Peyer's patch (tissue), 4 donors: ENCODE measurements around the gene SLC49A3.

Experiments
- POLR2A ChIP-seq, 2 donors: fragments of 450-650 bp; IDR thresholded peaks; one replicate each; pipeline ENCODE4 v1.5.1; 2017; ENCODE audit warnings: antibody characterized with exemption in 2 of 2, mild to moderate bottlenecking in 2 of 2, moderate library complexity in 2 of 2
- TF ChIP-seq, protein P1 (sequence below), 6 experiments: fragments of 450-650 bp in 4 of 6; fragments of 200-600 bp in 2 of 6; sonication (generic) in 1 of 6; IDR thresholded peaks; one replicate each; pipeline ENCODE4 v1.5.1; 2017 to 2019; ENCODE audit warnings: antibody characterized with exemption in 6 of 6, mild to moderate bottlenecking in 3 of 6, moderate library complexity in 1 of 6

DNA sequence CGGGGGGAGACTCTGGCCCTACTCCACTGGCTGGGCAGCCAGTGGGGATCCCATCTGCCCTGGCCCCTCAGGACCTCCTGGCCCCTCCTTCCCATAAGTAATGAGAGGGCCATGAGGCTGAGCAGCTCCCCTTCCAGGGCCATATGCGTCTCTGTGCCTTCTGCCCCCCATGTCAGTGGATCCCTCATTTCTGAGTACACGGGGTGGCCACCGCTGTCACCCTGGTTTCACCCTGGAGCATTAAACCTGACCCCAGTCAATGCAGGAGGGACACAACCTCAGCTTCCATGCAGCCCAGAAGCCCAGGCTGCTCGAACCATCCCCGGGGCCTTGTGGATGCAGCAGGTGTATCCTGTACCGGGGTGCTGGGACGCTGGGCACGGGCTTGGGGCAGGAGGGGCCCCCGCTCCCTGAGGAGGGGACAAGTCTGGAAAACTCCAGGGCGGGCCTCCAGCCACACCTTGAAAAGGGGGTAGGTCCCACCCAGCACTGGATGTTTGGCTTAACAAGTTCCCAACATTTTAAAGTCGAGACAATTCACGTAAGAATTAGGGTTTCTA is 39.1 kb downstream of the SLC49A3 start:
- TF ChIP-seq POLR2A (IDR thresholded peaks at IDR 0.05) = no peak
- TF ChIP-seq, protein P1, sequence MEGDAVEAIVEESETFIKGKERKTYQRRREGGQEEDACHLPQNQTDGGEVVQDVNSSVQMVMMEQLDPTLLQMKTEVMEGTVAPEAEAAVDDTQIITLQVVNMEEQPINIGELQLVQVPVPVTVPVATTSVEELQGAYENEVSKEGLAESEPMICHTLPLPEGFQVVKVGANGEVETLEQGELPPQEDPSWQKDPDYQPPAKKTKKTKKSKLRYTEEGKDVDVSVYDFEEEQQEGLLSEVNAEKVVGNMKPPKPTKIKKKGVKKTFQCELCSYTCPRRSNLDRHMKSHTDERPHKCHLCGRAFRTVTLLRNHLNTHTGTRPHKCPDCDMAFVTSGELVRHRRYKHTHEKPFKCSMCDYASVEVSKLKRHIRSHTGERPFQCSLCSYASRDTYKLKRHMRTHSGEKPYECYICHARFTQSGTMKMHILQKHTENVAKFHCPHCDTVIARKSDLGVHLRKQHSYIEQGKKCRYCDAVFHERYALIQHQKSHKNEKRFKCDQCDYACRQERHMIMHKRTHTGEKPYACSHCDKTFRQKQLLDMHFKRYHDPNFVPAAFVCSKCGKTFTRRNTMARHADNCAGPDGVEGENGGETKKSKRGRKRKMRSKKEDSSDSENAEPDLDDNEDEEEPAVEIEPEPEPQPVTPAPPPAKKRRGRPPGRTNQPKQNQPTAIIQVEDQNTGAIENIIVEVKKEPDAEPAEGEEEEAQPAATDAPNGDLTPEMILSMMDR (IDR thresholded peaks at IDR 0.05) = no peak
